Right ventricle myocardium inferior (tissue), 1 donor: ENCODE data around the gene FBXW2. TPM values are rescaled to one million over a fixed set of nuclear protein-coding genes. Genes with fewer than 3 reads are reported as not detected.
"Not testable (repeated sequence)": the region's sequence is repeated elsewhere in the genome, so short reads cannot be mapped to it uniquely, and the experiment has no call there.

Experiments used
- ATAC-seq: fragments of 200-7000 bp; cut with Tn5 transposase; one replicate; pipeline ENCODE4 v1.9.1; 2020; ENCODE audit warnings: mild to moderate bottlenecking, moderate library complexity
- DNase-seq: peaks from one replicate; pipeline ENCODE4 v3.0.0; 2021; ENCODE audit errors: missing footprints
- intact Hi-C: fragments of 100-400 bp; cut with DNase I; formaldehyde crosslinking; loops from one replicate; pipeline ENCODE4 v1.11.0; 2022
- long read RNA-seq: library from polyadenylated mRNA; unstranded; transcript quantifications from one replicate; pipeline ENCODE4 v2.0.0, GENCODE V29; 2021
- total RNA-seq: library from RNA; stranded (reverse); fragmentation: NEBNext Ultra II Directional; extraction: Animal tissue kit (Norgen Biotek cat#: 25700); gene quantifications from one replicate; pipeline ENCODE4 v1.2.1, GENCODE V29; 2021
- donor health status: DM: no; HTN: yes; CAD: no; lungs with severe emphysema.

The FBXW2 gene, protein sequence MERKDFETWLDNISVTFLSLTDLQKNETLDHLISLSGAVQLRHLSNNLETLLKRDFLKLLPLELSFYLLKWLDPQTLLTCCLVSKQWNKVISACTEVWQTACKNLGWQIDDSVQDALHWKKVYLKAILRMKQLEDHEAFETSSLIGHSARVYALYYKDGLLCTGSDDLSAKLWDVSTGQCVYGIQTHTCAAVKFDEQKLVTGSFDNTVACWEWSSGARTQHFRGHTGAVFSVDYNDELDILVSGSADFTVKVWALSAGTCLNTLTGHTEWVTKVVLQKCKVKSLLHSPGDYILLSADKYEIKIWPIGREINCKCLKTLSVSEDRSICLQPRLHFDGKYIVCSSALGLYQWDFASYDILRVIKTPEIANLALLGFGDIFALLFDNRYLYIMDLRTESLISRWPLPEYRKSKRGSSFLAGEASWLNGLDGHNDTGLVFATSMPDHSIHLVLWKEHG
- 41.0 TPM for total RNA-seq
- long read RNA-seq, full-length matches to known transcripts: 5 of 19 reads
- long read RNA-seq, partial matches to known transcripts: 0 of 19 reads
- long read RNA-seq, other reads (novel, unspliced or antisense): 14 of 19 reads

DNA sequence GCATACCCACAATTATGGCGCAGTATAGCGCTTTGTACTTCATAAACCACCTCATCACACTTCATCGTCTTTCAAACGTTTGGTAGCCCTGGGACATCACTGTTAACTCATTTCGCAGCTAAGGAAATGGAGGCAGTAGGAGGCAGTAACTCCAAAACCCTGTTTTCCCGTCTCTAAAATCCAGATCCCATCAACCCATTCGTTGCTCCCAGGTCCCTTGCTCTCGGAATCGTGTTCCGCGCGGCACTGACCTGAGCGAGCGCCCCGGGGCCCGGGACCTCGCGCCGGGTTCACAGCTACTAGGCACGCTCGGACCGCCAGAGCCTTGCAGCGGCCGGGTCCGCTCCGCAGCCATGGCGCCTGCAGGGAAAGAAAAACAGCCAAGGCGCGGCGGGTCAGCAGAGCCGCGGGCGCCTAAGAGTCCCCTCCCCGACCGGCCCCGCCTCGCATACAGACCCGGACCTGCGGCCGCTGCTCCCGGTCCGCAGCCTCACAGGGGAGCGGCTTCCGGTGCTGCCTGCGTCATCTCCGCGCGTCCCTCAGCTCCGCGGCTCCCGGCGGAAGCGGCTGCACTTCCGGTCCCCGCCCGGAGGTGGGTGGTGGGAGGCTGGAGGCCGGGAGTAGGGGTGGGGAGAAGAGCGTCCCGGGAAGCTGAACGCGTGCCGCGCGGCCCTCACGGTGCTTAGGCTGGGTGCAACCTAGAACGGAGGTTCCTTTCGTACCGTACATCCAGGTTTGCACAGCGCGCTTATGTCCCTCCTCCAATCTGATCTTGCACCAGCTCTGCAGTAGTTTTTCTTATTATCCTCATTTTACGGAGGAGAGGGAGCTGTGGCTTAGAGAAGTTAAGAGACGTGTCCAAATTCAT lies at the start of gene FBXW2:
FBXW2 (minus strand) TSS at position 519 of the 868 bp plus-strand sequence. CDS start 5,158 bp downstream, outside the sequence.
- peak; percentile 96 for DNase-seq
- ATAC-seq: peak; percentile 100
- intact Hi-C loops: loop anchor here (2.0 to 5.0 kb wide), 3 partner anchors 50 to 134 kb away; partner anchors contain the start of genes PSMD5 and TRAF1

DNA sequence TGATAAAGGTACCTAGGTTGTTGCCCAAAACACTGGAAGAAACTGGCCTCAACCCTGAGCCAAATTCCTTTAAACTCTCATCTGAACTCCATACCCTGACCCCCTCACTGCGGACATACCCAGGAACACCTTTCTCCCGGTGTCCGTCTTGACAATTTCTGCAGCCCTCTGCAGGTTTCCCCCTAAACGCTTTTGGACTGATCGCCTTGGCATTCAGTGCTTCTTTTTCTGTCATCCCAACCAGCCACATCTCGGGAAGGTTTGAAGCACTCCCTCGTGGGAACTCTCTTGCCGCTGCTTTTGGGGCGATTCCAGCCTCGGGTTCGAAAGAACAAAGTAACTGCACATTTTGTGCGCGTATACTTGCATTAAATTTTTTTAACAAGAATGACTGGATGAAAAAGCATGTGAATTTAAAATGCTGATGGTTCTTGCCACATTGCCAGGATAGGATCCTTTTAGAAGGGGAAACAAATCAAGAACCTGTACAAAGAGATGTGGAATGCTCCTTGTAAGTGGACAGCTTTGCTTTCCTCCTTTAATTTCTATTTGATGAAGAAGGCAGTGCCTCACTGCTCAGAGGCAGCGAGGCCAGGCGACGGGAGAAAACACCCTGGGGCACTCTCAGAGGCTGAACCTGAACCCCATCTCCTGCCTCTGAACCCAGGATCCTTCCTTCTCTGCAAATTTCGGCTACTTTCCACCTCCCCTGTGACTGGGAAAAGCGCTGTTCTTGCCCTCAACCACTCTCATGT lies 48.9 kb upstream of the FBXW2 start:
- intact Hi-C loops: loop anchor here (2.0 kb wide), 3 partner anchors 27 to 95 kb away; partner anchors contain the start of gene FBXW2
- ATAC-seq (no peak), DNase-seq (no peak)

DNA sequence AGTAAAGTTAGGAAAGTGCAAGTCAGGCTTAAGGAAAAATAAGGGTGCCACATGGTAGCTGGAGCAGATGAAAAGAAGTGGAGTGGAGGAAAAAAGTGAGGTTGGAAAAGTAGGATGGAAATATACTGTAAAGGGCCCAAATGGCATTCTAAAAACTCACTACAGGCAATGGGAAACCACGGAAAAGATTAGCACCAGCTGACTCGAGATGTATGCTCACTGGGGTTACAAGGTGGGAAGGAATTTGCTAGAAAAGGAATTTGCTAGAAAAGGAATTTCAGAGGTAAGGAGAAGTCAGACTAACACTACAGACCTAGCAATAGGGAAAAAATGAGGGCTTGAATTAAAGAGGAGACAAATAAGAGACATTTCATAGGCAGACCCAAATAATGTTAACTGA lies 45.9 kb upstream of the FBXW2 start:
- ATAC-seq (no peak), DNase-seq (no peak)
- intact Hi-C loops: no loop called here

DNA sequence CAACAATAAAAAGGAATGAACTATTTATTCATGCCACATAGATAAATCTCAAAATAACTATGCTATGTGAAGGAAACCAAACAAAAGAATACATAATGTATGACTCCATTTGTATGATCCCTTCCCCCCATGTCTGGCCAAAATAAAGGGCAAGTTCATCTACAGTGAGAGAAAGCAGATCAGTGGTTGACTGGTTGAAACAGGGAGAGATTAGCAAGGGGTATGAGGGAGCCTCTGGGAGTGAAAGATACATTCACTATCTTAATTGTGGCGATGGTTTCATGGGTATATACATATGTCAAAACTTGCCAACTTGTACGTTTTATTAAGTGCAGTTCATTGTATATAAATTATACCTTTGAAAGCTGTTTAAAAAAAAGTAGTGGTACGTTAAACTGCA lies 44.7 kb upstream of the FBXW2 start:
- intact Hi-C loops: no loop called here
- no peak for DNase-seq
- ATAC-seq: no peak

DNA sequence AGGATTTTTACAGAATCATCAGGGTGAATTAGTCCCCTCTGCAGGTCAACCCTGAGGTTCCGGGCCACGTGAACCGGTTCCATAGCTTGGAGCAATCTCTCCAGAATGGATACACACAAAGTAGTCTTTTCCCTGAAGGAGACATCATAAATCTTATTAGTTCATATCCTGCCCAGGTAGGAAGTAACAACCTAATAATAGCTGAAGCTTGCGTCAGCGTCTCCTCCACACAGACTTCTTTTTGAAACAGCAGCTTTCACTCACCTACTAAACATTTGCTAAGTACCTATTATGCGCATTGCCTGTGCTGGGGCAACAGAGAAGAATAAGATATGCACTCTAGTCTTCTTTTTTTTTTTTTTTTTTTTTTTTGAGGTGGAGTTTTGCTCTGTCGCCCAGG lies 40.1 kb upstream of the FBXW2 start:
- no peak for DNase-seq
- ATAC-seq: no peak
- intact Hi-C loops: no loop called here

DNA sequence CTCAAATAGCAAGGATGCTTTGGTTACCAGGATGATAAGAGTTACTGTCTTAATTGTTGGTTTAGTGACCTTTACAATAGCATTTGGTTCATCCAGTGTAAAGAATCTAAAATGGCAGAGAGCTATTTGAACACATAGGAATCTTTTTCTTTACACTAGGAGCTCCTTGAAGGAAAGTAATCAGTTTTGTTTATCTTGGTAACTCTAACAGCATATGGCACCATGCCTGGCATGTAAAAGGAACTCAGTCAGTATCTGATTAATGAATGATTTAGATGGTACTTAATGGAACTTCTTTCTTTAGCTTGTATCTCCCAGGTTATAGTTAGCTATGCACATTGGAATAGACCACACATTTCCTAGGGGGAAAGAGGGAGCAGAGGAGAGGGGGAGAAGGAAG lies 39.6 kb upstream of the FBXW2 start:
- intact Hi-C loops: no loop called here
- DNase-seq (no peak), ATAC-seq (no peak)

DNA sequence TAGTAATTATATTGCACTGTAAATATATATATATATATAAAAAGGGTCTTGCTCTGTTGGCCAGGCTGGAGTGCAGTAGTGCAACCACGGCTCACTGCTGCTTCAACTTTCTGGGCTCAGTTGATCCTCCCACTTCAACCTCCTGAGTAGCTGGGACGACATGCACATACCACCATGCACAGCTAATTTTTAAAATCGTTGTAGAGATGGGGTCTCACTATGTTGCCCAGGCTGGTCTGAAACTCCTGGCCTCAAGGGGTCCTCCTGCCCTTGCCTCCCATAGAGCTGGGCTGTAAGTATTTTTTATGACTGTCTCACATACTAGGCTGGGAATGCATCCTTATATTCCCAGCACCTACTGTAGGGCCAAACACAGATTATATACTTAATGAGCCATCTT lies 37.6 kb upstream of the FBXW2 start:
- ATAC-seq (no peak), DNase-seq (no peak)
- intact Hi-C loops: no loop called here

DNA sequence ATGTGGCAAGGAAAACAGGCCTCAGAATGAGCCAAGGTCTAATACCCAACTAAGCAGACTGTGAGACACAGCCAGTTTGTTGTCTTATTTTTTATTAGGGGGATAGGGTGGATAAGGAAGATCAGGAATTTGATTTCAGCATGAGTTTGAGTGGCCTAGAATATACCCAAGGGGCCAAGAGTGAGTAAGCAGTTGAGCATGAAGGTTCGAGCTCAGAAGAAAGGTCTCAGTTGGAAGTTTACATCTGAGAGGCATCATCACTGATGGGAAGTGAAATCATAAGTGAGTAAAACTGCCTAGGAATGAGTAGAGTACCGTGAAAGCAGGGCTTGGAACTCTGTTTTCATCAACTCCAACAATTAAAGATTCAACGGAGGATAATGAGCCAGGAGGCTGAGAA lies 36.9 kb upstream of the FBXW2 start:
- ATAC-seq (no peak), DNase-seq (no peak)
- intact Hi-C loops: no loop called here

DNA sequence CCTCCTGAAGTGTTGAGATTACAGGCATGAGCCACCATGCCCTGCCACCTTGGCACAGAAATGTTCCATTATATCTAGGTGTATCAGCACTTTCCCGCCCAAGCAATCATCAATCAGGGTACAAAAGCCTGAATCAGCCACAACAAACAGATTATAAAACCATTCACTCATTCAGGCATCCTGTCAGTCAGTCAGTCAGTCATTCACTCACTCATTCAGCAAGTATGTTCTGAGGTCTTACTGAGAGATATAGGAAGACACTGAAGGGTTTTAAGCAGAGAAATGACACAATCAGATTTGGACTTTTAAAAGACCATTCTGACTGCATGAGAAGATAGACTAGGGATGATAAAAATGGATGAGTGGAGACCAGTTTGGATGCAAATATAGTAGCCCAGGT lies 36.4 kb upstream of the FBXW2 start:
- DNase-seq: no peak
- intact Hi-C loops: no loop called here
- ATAC-seq: no peak

DNA sequence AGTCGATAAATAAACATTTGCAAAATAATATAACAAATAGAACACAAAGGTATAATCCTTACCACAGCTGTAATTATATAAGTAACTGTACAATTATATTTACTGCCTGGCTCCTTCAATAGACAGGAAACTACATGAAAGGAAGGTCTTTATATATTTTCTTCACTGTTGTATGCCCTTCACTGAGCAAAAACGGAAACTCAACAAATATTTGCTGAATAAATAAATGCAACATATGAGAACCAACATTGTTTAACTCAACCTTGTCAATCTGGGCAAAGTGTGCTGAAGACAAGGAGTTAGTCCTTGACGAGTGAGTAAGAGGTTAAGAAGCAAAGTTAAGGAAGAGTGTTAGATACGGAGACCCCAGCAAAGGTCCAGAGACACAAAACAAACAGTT lies 26.9 kb upstream of the FBXW2 start:
- DNase-seq (no peak), ATAC-seq (no peak)
- intact Hi-C loops: no loop called here

DNA sequence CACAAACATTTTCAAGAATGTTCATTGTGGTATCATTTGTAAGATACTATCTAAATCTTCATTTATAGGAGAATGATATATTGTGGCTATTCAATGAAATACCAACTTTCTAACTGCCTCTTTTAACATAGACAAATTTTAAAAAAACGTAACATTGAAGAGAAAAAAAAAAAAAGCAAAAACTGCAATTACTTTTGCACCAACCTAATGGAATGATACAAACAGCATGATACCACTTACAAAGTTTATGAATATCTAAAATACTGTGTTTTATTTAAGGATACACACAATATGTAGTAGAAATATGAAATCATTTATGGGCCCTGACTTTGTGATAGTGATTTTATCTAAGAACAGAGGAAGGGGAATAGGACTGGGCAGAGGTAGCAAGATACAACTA lies 25.4 kb upstream of the FBXW2 start:
- no peak for DNase-seq
- intact Hi-C loops: no loop called here
- ATAC-seq: no peak

DNA sequence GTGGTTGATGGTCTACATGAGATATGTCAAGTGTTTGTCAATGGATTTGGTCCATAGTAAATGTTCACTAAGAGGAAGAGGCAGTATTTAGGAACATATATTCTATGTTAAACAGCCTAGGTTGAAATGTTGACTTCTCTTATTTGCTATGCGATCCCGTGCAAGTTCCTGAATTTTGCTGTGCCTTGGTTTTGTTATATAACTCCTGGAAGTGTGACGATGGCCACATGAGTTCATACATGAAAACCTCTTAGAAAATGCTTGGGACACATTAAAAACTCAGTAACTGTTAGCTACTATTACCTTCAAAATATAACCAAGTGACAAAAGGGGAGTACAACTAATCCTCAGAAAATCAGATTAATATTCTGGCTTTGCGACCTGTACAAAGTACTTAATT lies 21.9 kb upstream of the FBXW2 start:
- DNase-seq: no peak
- no peak for ATAC-seq
- intact Hi-C loops: no loop called here

DNA sequence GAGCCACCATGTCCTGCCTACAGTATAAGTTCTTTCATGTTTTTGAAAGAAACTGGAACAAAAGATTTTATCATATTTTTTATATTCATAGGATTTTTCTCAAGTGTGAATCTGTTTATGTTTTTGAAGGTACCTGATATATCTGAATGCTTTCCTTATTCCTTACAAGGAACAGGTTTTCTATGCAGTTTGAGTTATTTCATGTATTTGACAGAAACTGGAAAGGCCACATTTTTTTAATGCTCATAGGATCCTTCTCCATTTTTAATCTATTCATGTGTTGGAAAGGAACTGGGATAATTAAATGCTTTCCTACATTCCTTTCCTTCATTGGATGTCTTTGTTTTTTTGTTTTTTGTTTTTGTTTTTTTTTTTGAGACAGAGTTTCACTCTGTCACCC lies 15.7 kb upstream of the FBXW2 start:
- intact Hi-C loops: no loop called here
- ATAC-seq: no peak
- no peak for DNase-seq

DNA sequence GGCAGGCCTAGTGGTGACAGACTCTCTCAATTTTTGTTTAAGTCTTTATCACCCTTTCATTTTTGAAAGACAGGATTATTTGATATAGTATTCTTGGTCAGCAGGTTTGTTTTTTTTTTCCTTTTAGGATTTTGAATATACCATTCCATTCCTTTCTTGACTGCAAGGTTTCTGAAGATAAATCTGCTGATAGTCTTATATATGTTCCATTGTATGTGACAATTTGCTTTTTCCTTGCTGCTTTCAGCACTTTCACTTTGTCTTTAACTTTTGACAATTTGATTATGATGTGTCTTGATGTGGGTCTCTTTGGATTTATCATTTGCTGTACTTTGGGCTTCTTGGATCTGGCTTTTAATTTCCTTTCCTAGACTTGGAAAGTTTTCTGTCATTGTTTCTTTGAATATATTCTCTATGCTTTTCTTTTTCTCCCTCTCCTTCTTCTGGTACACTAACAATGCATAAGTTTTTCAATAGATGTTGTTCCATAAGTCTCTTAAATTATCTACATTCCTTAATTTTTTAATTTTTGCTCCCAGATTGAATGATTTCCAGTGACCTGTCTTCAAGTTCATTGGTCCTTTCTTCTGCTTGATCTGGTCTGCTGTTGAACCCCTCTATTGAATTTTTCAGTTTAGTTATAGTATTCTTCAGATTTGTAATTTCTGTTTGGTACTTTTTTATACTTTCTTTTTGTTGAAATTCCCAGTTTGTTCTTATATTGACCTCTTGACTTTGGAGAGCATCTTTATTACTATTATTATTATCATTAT lies 14.6 kb upstream of the FBXW2 start:
- intact Hi-C loops: no loop called here
- no peak for ATAC-seq
- DNase-seq: no peak

DNA sequence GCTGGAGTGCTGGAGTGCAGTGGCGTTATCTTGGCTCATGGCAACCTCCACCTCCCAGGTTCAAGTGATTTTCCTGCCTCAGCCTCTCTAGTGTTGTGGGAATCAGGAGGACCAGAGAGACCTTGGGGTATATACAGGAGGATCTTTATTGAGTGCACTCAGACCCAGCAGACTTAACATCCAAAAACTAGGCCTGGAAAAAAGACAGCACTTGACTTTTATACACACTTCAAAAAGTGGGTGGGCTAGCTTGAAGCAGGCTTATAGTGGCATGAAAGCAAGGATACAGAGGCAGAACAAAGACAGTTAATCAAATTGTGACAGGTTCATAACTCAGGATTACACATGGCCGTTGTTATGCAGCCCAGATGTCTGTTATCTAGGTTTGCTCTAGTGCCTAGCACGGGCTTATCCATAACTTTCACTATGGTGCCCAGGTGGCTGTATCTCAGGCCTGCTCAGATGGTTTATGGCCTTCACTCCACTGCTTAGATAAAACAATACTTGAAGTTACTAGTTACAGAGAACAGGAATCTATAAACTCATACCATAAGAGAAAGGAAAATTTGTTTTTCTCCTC lies 11.7 kb upstream of the FBXW2 start:
- intact Hi-C loops, DNase-seq: not testable (repeated sequence)

DNA sequence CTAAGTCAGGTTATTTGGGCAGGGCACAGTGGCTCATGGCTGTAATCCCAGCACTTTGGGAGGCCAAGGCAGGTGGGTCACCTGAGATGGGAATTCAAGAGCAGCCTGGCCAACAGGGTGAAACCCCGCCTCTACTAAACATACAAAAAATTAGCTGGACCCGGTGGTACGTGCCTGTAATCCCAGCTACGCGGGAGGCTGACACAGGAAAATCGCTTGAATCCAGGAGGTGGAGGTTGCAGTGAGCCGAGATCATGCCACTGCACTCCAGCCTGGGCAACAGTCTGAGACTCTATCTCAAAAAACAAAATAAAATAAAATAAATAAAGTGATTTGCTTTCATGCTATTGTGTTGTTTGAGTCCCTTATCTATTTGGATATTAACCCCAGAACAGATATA lies 8.2 kb upstream of the FBXW2 start:
- intact Hi-C loops: no loop called here
- DNase-seq: no peak
- no peak for ATAC-seq

More for the DNA sequence above, 11.7 kb upstream of the FBXW2 start:
- ATAC-seq: not testable (repeated sequence)

DNA sequence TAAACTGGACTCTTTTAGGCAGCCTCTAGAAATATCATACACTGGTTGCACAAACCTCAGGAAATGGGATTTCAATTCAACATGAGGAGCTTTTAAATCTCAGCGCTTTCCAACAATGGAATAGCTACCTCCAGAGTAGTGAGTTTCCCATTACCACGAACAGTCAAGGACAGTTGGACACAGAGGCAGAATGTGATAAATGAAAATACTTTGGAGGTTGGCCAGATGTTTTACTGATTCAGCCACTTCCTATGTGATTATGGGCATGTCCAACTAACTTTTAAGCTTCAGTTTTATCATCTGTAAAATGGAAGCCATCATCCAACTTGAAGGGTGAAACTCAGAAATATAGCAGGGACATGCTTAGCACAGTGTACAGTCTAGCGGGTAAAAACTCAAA lies 2.1 kb downstream of the FBXW2 start:
- intact Hi-C loops: loop anchor here (5.0 kb wide), 2 partner anchors 76 to 136 kb away; partner anchors contain the start of gene TRAF1
- DNase-seq: no peak

DNA sequence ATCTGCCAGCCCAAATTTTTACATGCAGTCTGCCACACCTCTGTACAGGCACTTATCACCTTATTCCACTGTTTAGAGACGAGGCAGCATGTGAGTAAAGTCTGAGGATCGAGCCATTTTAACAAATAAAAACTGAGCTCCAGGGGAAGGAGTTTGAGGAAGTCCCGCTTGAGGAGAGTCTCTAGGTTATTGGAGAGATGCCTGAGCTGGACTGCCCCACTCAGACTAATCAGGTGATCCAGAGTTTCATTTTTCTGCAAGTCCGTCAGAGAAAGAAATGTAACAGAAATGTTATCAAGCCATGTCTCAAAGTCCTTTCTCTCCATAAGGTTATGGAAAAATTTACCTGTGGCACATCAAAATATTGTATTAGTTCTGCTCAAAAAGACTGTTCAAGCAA lies 5.3 kb downstream of the FBXW2 start:
- intact Hi-C loops: no loop called here
- DNase-seq: no peak
- ATAC-seq: no peak

More for the DNA sequence above, 2.1 kb downstream of the FBXW2 start:
- no peak for ATAC-seq
